GM19043 (cell line): Measurements from ENCODE around the gene SLC7A4.

ENCODE experiments used
- ATAC-seq: cut with Tn5 transposase; IDR thresholded peaks from one replicate; pipeline ENCODE4 v1.9.1; 2021; ENCODE audit warnings: low read depth; ENCODE audit not compliant: unreplicated experiment

Gene SLC7A4

DNA sequence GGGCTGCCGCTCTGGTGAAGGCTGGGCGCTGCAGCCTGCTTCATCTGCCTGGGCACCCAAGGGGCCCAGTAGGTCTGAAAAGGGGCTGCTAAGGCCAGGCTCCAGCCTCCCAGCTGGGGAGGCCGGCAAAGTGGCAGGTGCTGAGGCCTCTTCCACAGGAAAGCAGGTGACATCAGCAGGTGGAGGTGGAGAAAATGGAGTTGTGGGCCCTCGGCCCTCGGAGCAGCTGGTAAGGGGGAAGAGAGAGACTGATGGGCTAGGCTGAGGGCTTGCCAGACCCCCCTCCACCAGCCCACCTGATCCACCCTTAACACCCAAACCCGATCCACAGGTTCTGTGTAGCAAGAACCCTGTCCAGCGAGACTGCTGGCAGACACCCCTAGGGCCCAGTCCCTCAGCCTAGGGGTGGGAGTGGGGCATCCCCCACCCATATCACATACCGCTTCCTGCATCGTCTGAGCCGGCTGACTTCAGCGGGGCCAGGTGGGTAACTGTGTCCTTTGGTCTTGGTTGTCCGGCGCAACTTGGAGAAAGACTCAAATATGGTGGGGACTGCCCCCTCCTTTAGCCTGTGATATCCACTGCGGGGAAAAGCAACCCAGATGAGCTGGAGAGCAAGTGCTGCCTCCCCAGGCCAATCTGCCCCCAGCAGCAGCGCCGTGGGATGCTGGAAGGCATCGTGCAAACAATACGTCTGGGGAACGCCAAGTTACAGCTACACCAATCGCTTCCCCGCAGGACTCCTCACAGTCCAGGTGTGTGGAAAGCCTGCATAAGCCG, 32.0 kb downstream of the SLC7A4 start:
- no peak for ATAC-seq

- ATAC-seq: no peak
Observed at GRCh38 chr22:20999350-21000206, 32.8 kb downstream of the SLC7A4 start.

DNA sequence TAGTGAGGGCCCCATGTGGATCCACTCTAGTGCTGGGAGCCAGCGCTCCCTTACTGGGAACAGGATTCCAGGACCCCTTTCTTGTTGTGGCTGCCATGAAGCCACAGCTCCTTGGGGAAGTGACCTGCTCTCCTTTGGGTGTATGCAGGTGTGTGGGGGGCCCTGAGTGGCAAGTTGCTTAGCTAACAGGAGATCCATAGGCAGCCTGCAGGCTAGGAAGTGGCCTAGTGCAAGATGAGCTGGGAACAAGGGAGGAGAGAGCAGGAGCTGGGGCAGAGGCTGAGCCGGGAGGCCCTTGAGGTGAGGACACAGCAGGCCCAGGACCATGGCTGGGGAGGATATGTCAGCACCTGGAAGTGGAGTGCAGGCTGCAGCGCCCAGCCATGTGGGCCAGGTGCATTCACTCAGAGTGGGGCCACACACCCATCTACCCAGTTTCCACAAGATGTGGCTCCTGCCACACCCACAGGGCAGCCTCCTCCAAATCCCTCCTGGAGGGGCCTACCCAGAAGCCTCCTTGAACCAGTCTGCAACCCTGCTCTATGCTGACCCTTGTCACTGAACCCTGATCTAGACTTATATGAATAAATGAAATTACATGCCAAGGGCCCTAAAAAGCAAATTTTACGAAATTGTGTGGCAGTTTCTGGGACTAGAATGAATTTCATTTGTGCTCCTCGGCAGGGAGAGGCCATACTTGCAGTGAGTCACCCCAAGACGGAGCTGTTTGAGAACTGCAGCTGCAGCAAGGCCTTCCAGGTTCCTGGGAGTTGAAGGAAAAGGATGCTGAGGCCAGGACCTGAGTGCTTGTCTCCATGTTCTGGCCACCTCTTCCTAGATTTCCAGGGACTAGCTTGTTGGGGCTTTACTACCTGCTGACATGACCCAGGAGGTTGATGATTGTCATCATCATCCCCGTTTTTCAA, 33.7 kb downstream of the SLC7A4 start:
- no peak for ATAC-seq

GRCh38 chr22:20997536-20998257, 34.7 kb downstream of the SLC7A4 start:
- no peak for ATAC-seq

DNA sequence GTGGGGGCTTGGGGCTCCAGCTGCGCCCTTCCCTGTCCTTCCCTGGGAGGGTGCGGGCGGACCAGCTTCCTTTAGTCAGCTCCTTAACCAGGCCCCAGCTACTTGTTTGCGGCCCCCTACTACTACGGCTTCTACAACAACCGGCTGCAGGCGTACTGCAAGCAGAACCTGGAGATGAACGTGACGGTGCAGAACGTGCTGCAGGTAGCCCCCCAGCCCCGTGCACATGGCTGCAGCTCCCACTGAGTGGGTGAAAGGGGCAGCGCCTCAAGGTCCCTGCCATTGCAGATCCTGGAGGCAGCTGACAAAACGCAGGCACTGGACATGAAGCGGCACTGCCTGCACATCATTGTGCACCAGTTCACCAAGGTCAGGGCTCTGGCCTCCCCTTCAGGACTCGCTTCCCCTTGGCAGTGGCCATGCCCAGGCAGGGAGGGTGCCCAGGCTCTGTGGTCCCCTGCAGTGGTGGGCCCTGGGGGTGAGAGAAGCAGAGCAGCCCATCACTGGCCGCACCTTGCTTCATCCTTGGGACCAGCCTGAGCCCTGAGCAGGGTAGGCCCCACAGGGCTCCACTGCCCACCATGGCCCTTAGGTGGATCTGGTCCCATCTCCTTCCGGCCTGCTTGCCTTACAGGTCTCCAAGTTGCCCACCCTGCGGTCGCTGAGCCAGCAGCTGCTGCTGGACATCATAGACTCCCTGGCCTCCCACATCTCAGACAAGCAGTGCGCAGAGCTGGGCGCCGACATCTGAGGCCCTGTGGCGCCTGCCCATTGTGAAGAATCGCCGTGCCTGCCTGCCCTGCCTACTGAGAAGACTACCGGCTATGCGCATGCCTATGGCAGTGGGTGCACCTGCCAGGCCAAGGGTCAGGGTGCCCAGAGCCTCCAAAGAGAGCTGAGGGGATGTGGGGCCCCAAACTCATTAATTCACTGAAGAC, 35.5 kb downstream of the SLC7A4 start:
- ATAC-seq: no peak

- no peak for ATAC-seq
Observed at GRCh38 chr22:20996031-20996410, 36.3 kb downstream of the SLC7A4 start.

GRCh38 chr22:20995329-20996030, 36.9 kb downstream of the SLC7A4 start:
- no peak for ATAC-seq

- ATAC-seq: no peak
Observed at GRCh38 chr22:20994902-20995241, 37.5 kb downstream of the SLC7A4 start.

DNA sequence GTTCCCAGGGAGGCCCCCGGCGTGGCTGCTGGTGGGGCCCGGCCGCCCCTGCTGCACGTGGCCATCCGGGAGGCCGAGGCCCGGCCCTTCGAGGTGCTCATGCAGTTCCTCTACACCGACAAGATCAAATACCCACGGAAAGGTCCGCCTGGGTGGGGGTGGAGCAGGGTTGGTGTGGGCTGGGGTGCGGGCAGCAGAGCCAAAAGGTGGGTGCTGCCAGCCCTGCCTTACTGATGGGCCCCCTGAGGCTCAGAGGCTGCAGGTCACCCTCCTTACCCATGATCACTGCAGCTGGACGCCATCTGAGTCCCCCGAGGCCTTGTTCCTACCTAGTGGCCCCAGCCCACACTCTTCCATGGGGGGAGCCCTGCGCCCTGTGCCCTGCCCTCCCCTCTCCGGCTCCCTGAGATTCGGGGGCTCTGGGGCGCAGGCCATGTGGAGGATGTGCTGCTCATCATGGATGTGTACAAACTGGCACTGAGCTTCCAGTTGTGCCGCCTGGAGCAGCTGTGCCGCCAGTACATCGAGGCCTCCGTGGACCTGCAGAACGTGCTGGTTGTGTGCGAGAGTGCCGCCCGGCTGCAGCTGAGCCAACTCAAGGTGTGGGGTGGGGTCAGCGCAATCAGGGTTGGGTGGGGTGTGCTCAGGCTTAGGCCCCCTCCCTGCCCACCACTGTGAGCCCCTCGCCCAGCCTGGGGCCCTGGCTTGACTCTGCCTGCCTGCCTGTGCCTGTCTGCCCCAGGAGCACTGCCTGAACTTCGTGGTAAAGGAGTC, 38.0 kb downstream of the SLC7A4 start:
- ATAC-seq: no peak

- no peak for ATAC-seq
Observed at GRCh38 chr22:20993304-20994127, 38.8 kb downstream of the SLC7A4 start.

DNA sequence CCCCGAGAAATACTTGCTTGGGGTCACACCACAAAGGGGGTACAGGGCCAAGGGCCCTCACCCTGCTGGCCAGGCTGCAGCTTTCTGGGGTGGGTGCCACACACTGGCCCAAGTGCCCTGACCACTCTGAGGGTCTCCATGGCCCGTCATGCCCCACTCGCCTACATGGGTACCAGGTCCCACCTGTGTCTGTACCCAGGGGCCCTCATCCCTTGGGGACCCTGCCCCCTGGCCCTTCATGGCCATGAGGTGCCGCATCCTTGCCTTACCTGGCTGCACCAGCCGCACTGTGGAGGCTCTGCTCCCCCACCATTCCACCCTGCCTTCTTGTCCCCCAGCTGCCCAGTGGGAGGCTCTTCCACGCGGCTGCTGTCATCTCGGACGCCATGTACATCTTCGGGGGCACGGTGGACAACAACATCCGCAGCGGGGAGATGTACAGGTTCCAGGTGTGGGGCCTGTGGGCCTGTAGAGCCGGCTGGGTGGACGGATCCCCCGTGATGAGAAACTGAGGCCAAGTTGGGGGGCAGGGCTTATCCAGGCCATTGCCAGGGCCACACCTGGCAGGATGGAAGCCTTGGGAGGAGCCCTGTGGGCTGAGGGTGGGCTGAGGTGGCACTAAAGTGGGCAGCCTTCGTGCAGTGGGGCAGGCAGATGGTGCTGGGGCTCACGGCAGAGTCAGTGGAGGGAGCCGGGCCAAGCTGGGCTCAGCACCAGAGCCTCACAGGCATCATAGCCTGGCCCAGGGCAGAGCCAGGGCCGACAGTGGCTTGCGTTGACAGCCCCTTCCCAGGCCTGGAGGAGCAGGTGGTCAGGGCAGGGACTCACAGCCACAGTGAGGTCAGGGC, 39.7 kb downstream of the SLC7A4 start:
- no peak for ATAC-seq

GRCh38 chr22:20992056-20992442, 40.3 kb downstream of the SLC7A4 start:
- ATAC-seq: no peak

DNA sequence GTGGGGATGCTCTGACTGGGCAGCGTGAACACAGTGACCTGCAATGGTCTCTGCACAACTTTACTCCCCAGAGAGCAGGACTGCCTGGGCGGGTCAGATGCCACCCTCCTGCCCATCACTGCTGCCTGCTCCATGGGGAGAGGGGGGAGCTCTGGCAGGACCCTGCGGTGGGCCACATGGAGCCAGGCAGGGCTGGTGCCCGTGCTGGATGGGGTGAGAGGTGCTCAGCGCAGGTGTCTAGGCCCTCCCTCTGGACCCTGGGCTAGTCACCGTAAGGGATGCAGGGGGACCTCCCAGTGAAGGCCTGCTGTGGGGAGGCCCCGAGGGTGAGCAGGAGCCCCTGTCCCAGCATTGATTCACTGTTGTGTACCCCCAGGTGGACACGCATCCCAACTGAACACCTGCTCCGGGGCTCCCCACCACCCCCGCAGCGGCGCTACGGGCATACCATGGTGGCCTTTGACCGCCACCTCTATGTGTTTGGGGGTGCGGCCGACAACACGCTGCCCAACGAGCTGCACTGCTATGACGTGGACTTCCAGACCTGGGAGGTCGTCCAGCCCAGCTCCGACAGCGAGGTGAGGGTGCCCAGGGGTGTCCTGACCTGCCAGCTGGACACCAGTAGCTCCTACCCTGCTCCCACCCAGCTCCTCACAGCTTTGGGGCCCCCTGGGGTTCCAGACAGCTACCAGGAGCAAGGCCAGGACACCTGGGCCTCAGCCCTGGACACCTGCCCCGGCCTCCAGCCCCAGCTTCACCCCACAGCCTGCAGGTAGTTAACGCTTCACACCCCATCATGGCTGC, 40.9 kb downstream of the SLC7A4 start:
- no peak for ATAC-seq

- ATAC-seq: no peak
Observed at GRCh38 chr22:20990184-20991180, 41.9 kb downstream of the SLC7A4 start.
